SU-DHL-6 (cell line): Measurements from ENCODE around the gene CINP.

Experiments
- H2AFZ ChIP-seq: fragments of 200-600 bp; sonication (generic); 2 replicates; pipeline ENCODE4 v1.6.1; 2014; ENCODE audit warnings: low read depth, mild to moderate bottlenecking, moderate library complexity, mixed read lengths, antibody characterized with exemption, low read length; ENCODE audit not compliant: severe bottlenecking
- H3F3A ChIP-seq: fragments of 200-600 bp; shearing (Covaris generic); 2 replicates; pipeline ENCODE4 v1.6.0; 2016; ENCODE audit warnings: antibody characterized with exemption, mild to moderate bottlenecking; ENCODE audit not compliant: insufficient read depth
- H3K27ac ChIP-seq: fragments of 200-600 bp; sonication (generic); 2 replicates; pipeline ENCODE4 v1.5.1; 2016; ENCODE audit warnings: low read depth, mild to moderate bottlenecking, low read length, moderate library complexity, mixed read lengths
- H3K27me3 ChIP-seq: fragments of 200-600 bp; sonication (generic), shearing (Covaris generic); 2 replicates; pipeline ENCODE4 v1.6.0; 2014; ENCODE audit warnings: mild to moderate bottlenecking, low read length
- H3K36me3 ChIP-seq: fragments of 200-600 bp; sonication (generic); 2 replicates; pipeline ENCODE4 v1.6.1; 2014; ENCODE audit warnings: mild to moderate bottlenecking, low read length, mixed read lengths
- H3K4me2 ChIP-seq: fragments of 300-600, 200-600 bp; shearing (Covaris generic), sonication (generic); 2 replicates; pipeline ENCODE4 v1.6.0; 2014; ENCODE audit warnings: low read length, low read depth, mild to moderate bottlenecking; ENCODE audit not compliant: poor library complexity, severe bottlenecking
- H3K4me3 ChIP-seq: fragments of 200-600 bp; sonication (generic); 2 replicates; pipeline ENCODE4 v1.5.1; 2014; ENCODE audit warnings: antibody characterized with exemption, low read length, mild to moderate bottlenecking, mixed read lengths; ENCODE audit not compliant: insufficient read depth, poor library complexity, severe bottlenecking
- H3K79me2 ChIP-seq: fragments of 200-600 bp; sonication (generic); 2 replicates; pipeline ENCODE4 v1.6.1; 2014; ENCODE audit warnings: mild to moderate bottlenecking, low read length, moderate library complexity; ENCODE audit not compliant: insufficient read depth
- H3K9ac ChIP-seq: fragments of 200-600 bp; sonication (generic); 2 replicates; pipeline ENCODE4 v1.7.0; 2014; ENCODE audit warnings: mild to moderate bottlenecking, low read length
- H3K9me2 ChIP-seq: fragments of 200-600 bp; sonication (generic); replicated peaks from 2 replicates; pipeline ENCODE4 v1.6.1; 2014; ENCODE audit warnings: low read length; ENCODE audit not compliant: insufficient read depth
- H3K9me3 ChIP-seq: fragments of 200-600 bp; sonication (generic); 2 replicates; pipeline ENCODE4 v1.6.1; 2014; ENCODE audit warnings: low read length, mixed read lengths; ENCODE audit not compliant: insufficient read depth
- H4K20me1 ChIP-seq: fragments of 200-600 bp; sonication (generic); 2 replicates; pipeline ENCODE4 v1.6.1; 2014; ENCODE audit warnings: low read depth, mild to moderate bottlenecking, antibody characterized with exemption, low read length, moderate library complexity, mixed read lengths
- EZH2phosphoT487 ChIP-seq: fragments of 200-600 bp; sonication (generic), shearing (Covaris generic); conservative IDR thresholded peaks from 2 replicates; pipeline ENCODE4 v1.6.1; 2018; ENCODE audit warnings: mild to moderate bottlenecking, antibody characterized with exemption, low read length, moderate library complexity, mixed read lengths
- TF ChIP-seq, protein P1 (sequence below): fragments of 200-600 bp; sonication (generic); IDR thresholded peaks from one replicate; pipeline ENCODE4 v1.5.1; 2017; ENCODE audit warnings: antibody characterized with exemption, mild to moderate bottlenecking, low read length, moderate library complexity; ENCODE audit not compliant: insufficient read depth, poor library complexity, severe bottlenecking

CINP gene

DNA sequence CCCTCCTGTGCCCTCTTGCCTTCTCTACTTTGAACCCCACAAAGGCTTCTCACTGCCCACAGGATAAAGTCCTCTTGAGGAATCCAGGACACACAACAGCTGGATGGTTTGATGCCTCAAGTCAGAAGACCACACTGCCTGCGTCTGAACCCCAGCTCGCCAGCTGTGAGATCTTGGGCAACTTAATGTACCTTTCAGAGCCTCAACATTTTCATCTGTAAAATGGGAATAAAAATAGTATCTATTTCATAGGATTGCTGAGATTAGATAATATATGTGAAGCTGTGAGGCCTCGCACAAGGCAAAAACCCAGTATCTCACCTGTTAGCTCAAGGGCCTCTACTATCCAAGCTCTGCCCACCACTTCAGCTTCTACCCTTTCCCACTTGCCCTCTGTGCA is 2.3 kb downstream of the CINP start:
- Histone ChIP-seq H3K4me3 (no peak overlapping the region), H3K36me3 (no peaks in the 10 kb centered on the region), H2AFZ (no peak overlapping the region), H3K27ac (no peak overlapping the region), H3K4me2 (no peak overlapping the region), H4K20me1 (no peaks in the 10 kb centered on the region; the same call in 1 of the 2 replicates), H3K79me2 (no peaks in the 10 kb centered on the region), H3F3A (no peaks in the 10 kb centered on the region; the same call in 1 of the 2 replicates), H3K9me3 (no peaks in the 10 kb centered on the region), H3K9me2 (no peaks in the 10 kb centered on the region), H3K27me3 (no peaks in the 10 kb centered on the region), H3K9ac (no peak overlapping the region)
- no peak for TF ChIP-seq EZH2phosphoT487
- TF ChIP-seq, protein P1, sequence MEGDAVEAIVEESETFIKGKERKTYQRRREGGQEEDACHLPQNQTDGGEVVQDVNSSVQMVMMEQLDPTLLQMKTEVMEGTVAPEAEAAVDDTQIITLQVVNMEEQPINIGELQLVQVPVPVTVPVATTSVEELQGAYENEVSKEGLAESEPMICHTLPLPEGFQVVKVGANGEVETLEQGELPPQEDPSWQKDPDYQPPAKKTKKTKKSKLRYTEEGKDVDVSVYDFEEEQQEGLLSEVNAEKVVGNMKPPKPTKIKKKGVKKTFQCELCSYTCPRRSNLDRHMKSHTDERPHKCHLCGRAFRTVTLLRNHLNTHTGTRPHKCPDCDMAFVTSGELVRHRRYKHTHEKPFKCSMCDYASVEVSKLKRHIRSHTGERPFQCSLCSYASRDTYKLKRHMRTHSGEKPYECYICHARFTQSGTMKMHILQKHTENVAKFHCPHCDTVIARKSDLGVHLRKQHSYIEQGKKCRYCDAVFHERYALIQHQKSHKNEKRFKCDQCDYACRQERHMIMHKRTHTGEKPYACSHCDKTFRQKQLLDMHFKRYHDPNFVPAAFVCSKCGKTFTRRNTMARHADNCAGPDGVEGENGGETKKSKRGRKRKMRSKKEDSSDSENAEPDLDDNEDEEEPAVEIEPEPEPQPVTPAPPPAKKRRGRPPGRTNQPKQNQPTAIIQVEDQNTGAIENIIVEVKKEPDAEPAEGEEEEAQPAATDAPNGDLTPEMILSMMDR: no peak

DNA sequence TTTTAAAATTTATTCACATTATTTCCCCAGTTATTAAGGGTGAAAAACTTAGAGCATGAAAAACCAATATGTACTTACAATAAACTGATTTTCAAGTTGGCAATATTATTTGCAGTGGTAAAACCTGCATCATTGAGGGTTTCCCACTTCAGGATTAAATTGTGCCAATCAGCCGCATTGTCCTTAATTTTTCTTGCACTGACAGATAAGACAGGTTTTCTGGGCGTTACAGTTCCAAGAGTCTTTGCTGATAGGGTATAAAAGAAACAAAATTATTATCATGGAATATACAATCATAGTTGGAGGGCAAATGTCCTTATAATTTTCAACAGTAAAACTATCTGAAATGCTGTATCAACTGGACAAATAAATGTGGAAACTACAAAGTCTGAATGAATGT is 3.3 kb downstream of the CINP start:
- Histone ChIP-seq H3K9me2 (no peaks in the 10 kb centered on the region), H3K27me3 (no peaks in the 10 kb centered on the region), H3K4me2 (no peak overlapping the region), H3K36me3 (no peaks in the 10 kb centered on the region), H3K27ac (no peak overlapping the region), H3K79me2 (no peaks in the 10 kb centered on the region), H3K9ac (no peak overlapping the region), H3K4me3 (no peak overlapping the region), H3F3A (no peaks in the 10 kb centered on the region; the same call in 1 of the 2 replicates), H2AFZ (no peak overlapping the region), H4K20me1 (no peaks in the 10 kb centered on the region), H3K9me3 (no peaks in the 10 kb centered on the region)
- TF ChIP-seq, protein P1: no peak
- TF ChIP-seq EZH2phosphoT487: no peak

DNA sequence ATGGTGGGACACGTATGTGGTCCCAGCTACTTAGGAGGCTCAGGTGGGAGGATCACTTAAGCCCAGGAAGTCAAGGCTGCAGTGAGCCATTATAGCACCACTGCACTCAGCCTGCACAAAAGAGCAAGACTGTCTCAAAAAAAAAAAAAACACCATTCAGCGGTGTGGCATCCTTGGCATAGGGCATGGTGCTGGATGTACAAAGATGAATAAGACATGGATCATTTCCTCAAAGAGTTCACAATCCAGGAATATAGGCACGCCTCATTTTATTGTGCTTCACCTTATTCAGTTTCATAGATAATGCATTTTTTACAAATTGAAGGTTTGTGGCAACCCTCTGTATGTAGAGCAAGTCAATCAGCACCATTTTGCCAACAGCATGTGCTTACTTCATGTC is 6.4 kb downstream of the CINP start:
- no peak overlapping the region for H3K27ac ChIP-seq
- H3K36me3 ChIP-seq: 0 out of 2 replicates have a peak, but pooled peaks cover 5% of the 10 kb centered on the region
- H3K4me2 ChIP-seq: no peak overlapping the region

More for the DNA sequence above, 6.4 kb downstream of the CINP start:
- Histone ChIP-seq H3K4me3 (no peak overlapping the region), H3K9me3 (no peaks in the 10 kb centered on the region), H3K9ac (no peak overlapping the region), H3F3A (no peaks in the 10 kb centered on the region; the same call in 1 of the 2 replicates), H4K20me1 (no peaks in the 10 kb centered on the region), H3K79me2 (no peaks in the 10 kb centered on the region), H3K9me2 (no peaks in the 10 kb centered on the region), H3K27me3 (no peaks in the 10 kb centered on the region), H2AFZ (no peak overlapping the region)
- TF ChIP-seq, protein P1: no peak
- TF ChIP-seq EZH2phosphoT487: no peak
